Thymus (tissue), 11 donors: ENCODE results near the gene PYROXD2. TPM values are rescaled to one million over a fixed set of nuclear protein-coding genes. Genes with fewer than 3 reads are reported as not detected.
"Not testable (repeated sequence)": the region's sequence is repeated elsewhere in the genome, so short reads cannot be mapped to it uniquely, and the experiment has no call there.

Experiments
- DNase-seq, 9 donors: peaks; one replicate each; pipeline ENCODE4 v3.0.0-alpha.2; 2013; ENCODE audit warnings: low spot score in 9 of 9, low read depth in 6 of 9, missing footprints in 1 of 9
- H3K27ac ChIP-seq, 2 donors: one replicate each; pipeline ENCODE4 v1.5.1; 2013; ENCODE audit warnings: control low read depth in 1 of 2, low read depth in 1 of 2, low read length in 1 of 2, mild to moderate bottlenecking in 1 of 2, moderate library complexity in 1 of 2
- H3K27me3 ChIP-seq, 2 donors: one replicate each; pipeline ENCODE4 v1.5.1; 2013; ENCODE audit warnings: low read length in 1 of 2; ENCODE audit not compliant: control insufficient read depth in 2 of 2, insufficient read depth in 1 of 2
- H3K36me3 ChIP-seq, 2 donors: one replicate each; pipeline ENCODE4 v1.5.1; 2013; ENCODE audit warnings: low read length in 1 of 2, mild to moderate bottlenecking in 1 of 2, moderate library complexity in 1 of 2; ENCODE audit not compliant: control insufficient read depth in 2 of 2, insufficient read depth in 2 of 2
- H3K4me1 ChIP-seq, 2 donors: one replicate each; pipeline ENCODE4 v1.5.1; 2013; ENCODE audit warnings: low read length in 2 of 2; ENCODE audit not compliant: control insufficient read depth in 2 of 2, insufficient read depth in 2 of 2
- H3K4me3 ChIP-seq, 2 donors: one replicate each; pipeline ENCODE4 v1.5.1; 2013; ENCODE audit warnings: low read length in 2 of 2, control low read depth in 1 of 2, mild to moderate bottlenecking in 1 of 2
- H3K9me3 ChIP-seq, 2 donors: one replicate each; pipeline ENCODE4 v1.5.1; 2013; ENCODE audit warnings: low read length in 1 of 2, mild to moderate bottlenecking in 1 of 2; ENCODE audit not compliant: control insufficient read depth in 2 of 2, insufficient read depth in 1 of 2
- WGBS: extraction: QIAGEN DNeasy Blood & Tissue Kit; methylation state at CpG from one replicate; pipeline ENCODE4 v1.1.7; 2013; 5-methylcytosine and 5-hydroxymethylcytosine counted together
- polyA plus RNA-seq: library from polyadenylated mRNA; stranded (reverse); fragments of 200-250 nt; gene quantifications from one replicate; pipeline ENCODE4 v1.2.3, GENCODE V29; 2013
- total RNA-seq: library from RNA; stranded (reverse); fragments of 120-200 nt; gene quantifications from one replicate; pipeline ENCODE4 v1.2.4, GENCODE V29; 2013
- donor health status: healthy.

The PYROXD2 gene
- total and polyA plus RNA-seq, 2 donors = 2.0 to 17.8 TPM

- Histone ChIP-seq H3K36me3 (no peaks in the 10 kb centered on the region), H3K27ac (no peak overlapping the region), H3K9me3 (no peaks in the 10 kb centered on the region), H3K4me3 (no peak overlapping the region), H3K27me3 (no peaks in the 10 kb centered on the region), H3K4me1 (peaks cover 0 to 6% of the 10 kb centered on the region in 2 donors)
- DNase-seq = peak in 1 of 9 donors; percentile 20
- WGBS = 61% methylated on average over 7 of the region's 7 CpGs
These were observed 23.9 kb downstream of the PYROXD2 start for GRCh38 chr10:98391065-98391464.

DNA sequence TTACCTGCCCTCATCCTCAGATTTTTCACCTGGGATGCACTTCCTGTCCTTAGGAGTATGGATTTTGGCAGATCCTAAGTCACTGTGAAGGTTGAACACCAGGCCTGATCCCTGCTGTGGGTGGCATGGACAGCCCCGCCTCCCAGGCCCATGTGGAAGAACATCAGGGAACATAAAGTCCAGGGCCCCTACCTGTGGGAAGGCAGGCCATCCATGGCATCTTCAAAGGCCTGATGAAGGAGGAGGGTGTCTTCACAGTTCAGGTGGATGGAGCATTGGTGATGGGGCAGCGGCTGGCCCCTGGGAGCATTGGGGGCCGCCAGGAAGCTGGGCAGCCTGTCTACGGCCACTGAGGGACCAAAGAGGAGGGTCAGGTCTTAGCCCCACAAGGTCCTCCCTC, 24.6 kb downstream of the PYROXD2 start:
- Histone ChIP-seq H3K36me3 (no peaks in the 10 kb centered on the region), H3K27me3 (no peaks in the 10 kb centered on the region), H3K9me3 (no peaks in the 10 kb centered on the region), H3K4me3 (no peak overlapping the region), H3K4me1 (peaks cover 0 to 6% of the 10 kb centered on the region in 2 donors), H3K27ac (no peak overlapping the region)
- no peak for DNase-seq
- 96% methylated on average over 4 of the region's 4 CpGs for WGBS

DNA sequence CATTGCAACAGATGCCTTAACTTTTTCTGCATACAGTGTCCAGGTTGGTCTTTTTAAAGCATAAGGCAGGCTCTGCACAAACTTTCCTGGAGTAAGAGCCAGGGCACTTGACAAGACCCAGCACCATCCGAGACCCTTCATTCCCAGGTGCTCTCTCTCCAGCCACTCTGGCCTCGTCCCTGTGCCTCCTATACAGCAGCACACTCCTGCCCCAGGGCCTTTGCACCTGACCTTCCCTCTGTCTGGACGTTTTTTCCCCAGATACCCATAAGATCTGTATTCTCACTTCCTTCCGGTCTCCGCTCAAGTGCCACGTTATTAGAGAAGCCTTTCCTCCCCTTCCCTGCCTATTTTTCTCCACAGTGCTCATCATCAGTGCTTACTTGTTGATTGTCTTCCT, 25.6 kb downstream of the PYROXD2 start:
- Histone ChIP-seq H3K9me3 (no peaks in the 10 kb centered on the region), H3K27me3 (no peaks in the 10 kb centered on the region), H3K27ac (no peak overlapping the region), H3K36me3 (no peaks in the 10 kb centered on the region), H3K4me1 (peaks cover 0 to 6% of the 10 kb centered on the region in 2 donors), H3K4me3 (no peak overlapping the region)
- WGBS = 92% methylated on average over 6 of the region's 6 CpGs
- no peak for DNase-seq

DNA sequence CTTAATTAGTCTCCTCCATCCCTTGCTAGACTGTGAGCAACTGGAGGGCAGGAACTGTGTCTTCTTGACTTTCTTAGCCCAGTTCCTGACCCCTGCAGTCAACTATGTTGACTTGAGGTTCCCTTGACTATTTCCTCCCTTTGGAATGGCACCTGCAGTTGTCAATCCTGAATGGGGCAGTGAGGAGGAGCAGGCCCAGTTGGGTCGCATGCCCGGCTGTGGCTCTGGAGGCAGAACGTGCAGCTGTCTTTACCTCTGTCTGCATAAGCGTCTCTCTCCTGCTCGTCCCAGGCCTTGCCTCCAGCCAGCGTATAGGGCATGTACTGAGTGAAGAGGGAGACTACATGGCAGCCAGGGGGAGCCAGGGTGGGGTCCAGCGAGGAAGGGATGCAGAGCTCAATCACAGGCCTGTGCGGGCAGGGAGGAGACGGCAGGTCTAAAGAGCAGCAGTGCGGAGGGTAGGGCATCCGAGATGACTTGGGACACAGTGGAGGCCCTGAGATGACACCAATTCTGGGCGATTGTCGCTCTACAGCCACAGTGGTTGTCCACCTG, 26.8 kb downstream of the PYROXD2 start:
- Histone ChIP-seq H3K4me3 (no peak overlapping the region), H3K9me3 (no peaks in the 10 kb centered on the region), H3K27me3 (no peaks in the 10 kb centered on the region), H3K4me1 (peaks cover 0 to 6% of the 10 kb centered on the region in 2 donors), H3K36me3 (no peaks in the 10 kb centered on the region), H3K27ac (no peak overlapping the region)
- over 99% methylated on average over 13 of the region's 13 CpGs for WGBS
- DNase-seq = no peak

DNA sequence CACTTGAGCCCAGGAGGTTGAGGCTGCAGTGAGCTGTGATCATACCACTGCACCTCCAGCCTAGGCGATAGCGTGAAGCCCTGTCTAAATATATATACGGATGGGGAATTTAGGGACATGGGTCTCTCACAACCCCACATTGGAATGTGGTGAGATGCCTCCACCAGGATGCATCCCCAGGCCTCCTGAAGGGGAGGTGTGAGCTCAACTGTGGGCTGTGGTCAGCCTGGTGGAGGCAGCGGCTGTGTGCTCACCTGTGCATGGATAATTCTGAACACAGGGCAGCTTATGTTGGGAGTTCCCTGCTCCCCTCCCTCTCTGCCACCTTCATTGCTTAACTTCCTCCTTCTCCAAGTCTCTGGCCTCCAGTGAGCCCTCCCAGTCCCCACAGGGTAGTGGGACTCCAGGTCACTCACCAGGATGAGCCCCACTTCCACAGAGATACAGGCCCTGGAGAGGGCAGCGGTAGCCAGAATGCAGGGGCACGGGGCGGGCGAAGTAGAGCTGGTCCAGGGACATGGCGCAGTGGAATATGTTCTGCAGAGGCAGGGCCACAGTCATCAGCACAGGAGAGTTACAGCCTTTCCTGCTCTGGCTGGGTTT, 30.4 kb downstream of the PYROXD2 start:
- H3K36me3 ChIP-seq = no peaks in the 10 kb centered on the region
- no peaks in the 10 kb centered on the region for H3K27me3 ChIP-seq
- no peak overlapping the region for H3K4me3 ChIP-seq
- 97% methylated on average over 9 of the region's 9 CpGs for WGBS
- H3K4me1 ChIP-seq = no peaks in the 10 kb centered on the region
- DNase-seq = no peak
- no peak overlapping the region for H3K27ac ChIP-seq
- H3K9me3 ChIP-seq = no peaks in the 10 kb centered on the region

DNA sequence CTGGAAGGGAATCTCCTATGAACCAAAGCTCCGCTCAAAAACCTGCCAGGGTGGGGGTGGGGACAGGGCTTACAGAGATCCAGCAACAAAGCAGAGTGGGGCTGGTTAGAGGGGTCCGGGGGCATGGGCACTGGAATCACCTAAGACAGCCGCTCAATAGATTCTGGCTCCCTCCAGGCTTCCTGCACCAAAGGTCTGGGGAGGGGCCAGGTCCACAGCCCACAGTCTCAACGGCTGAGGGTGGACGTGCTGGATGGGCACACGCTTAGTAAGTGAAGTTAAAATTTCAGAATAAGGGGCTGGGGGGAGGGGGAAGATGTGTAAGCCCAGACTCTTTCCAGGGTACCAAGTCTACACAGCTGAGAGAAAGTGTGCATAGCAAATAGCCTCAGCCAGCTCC, 31.1 kb downstream of the PYROXD2 start:
- 95% methylated on average over 6 of the region's 6 CpGs for WGBS
- DNase-seq = no peak
- H3K36me3 ChIP-seq = no peaks in the 10 kb centered on the region
- no peaks in the 10 kb centered on the region for H3K9me3 ChIP-seq
- no peak overlapping the region for H3K27ac ChIP-seq
- no peak overlapping the region for H3K4me3 ChIP-seq
- H3K4me1 ChIP-seq = no peaks in the 10 kb centered on the region
- H3K27me3 ChIP-seq = no peaks in the 10 kb centered on the region

DNA sequence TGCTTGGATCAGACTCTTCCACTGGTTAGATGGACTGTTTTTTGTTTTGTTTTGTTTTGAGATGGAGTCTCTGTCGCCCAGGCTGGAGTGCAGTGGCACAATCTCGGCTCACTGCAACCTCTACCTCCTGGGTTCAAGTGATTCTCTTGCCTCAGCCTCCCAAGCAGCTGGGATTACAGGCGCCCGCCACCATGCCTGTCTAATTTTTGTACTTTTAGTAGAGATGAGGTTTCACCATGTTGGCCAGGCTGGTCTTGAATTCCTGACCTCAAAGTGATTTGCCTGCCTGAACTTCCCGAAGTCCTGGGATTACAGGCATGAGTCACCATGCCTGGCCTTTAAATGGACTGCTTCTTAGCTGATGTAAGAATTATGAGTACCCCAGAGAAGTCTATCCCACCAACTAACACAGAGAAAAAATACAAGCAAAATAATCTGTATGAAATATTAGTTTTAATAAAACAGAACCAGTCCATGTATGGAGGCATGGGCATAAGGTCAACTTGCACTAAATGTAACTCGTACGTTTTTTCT, 31.8 kb downstream of the PYROXD2 start:
- not testable (repeated sequence) for H3K36me3 ChIP-seq, H3K4me1 ChIP-seq, H3K27ac ChIP-seq, DNase-seq, H3K4me3 ChIP-seq, H3K9me3 ChIP-seq, H3K27me3 ChIP-seq
- WGBS = 97% methylated on average over 7 of the region's 7 CpGs

GRCh38 chr10:98382691-98383101, 32.3 kb downstream of the PYROXD2 start:
- no peaks in the 10 kb centered on the region for H3K36me3 ChIP-seq
- H3K9me3 ChIP-seq = peaks cover 0 to 2% of the 10 kb centered on the region in 2 donors
- no peaks in the 10 kb centered on the region for H3K4me1 ChIP-seq
- H3K4me3 ChIP-seq = no peak overlapping the region
- no peaks in the 10 kb centered on the region for H3K27me3 ChIP-seq
- no peak for DNase-seq
- H3K27ac ChIP-seq = no peak overlapping the region
- 96% methylated on average over 5 of the region's 5 CpGs for WGBS

DNA sequence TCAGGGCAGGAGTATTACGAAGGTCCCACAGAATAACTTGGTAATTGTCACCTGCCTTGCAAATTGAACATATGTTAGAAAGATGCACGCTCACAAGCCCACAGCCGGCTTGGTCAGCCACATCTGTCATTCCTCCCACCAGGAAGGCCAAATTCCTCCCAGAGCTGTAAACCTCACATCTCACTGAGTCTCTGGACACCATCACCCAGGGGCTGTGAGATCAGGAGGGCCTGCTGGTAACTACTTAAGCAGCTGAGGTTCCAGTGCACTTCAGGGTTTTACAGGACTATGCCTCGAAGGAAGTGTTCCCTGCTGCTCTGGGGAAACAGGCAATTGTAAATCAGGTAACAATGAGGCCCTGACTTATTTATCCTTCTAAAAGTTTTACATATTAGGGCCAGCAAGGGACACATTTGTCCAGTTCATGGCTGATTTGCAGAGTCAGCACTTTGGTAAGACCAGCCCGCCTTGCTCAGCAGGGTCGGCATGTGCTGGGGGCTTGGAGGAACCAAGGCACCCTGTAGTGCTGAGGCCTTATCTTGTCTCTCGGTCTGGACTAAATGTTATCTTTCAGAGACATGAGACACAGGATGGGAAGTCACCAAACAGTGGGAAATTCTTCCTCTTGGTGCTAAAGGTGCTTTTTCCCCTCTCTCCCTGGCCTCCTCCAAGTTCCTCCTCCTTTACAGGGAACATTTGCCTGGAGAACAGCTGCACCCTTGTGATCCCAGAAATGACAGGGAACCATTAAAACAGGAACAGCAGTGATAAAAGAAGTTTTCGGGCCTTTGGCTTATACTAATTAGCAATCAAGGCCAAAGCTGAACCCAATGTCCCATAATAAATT, 34.3 kb downstream of the PYROXD2 start:
- H3K27ac ChIP-seq = no peak overlapping the region
- peaks cover 0 to 6% of the 10 kb centered on the region in 2 donors for H3K9me3 ChIP-seq
- DNase-seq = no peak
- H3K4me3 ChIP-seq = no peak overlapping the region
- 96% methylated on average over 8 of the region's 8 CpGs for WGBS
- no peaks in the 10 kb centered on the region for H3K36me3 ChIP-seq
- H3K4me1 ChIP-seq = no peaks in the 10 kb centered on the region
- H3K27me3 ChIP-seq = no peaks in the 10 kb centered on the region
